GM23248 (cell line): ENCODE data around the gene ORAI2.

Experiments used
- EZH2 ChIP-seq: fragments of 200-600 bp; sonication (generic); IDR thresholded peaks from 2 replicates; pipeline ENCODE4 v1.6.1; 2018; ENCODE audit warnings: antibody characterized with exemption, mild to moderate bottlenecking; ENCODE audit not compliant: insufficient read depth, poor library complexity, severe bottlenecking
- EZH2phosphoT487 ChIP-seq: fragments of 200-600 bp; sonication (generic); IDR thresholded peaks from 2 replicates; pipeline ENCODE4 v1.6.1; 2018; ENCODE audit warnings: antibody characterized with exemption, moderate library complexity, mild to moderate bottlenecking, low read depth; ENCODE audit not compliant: insufficient read depth

GRCh38 chr7:102404005-102404861 is 29.1 kb upstream of the ORAI2 start:
- no peak for TF ChIP-seq EZH2phosphoT487
- TF ChIP-seq EZH2 = no peak
